ENCODE measurements around the gene RASGEF1B. TPM values are rescaled to one million over a fixed set of nuclear protein-coding genes. Genes with fewer than 3 reads are reported as not detected.
"Not testable (repeated sequence)": the region's sequence is repeated elsewhere in the genome, so short reads cannot be mapped to it uniquely, and the experiment has no call there.

RASGEF1B gene
- total RNA-seq, 2 donors from 2014 or later, result 4.3 to 8.6 TPM

- Histone ChIP-seq H3K27me3 (no peaks in the 10 kb centered on the region), H3K4me1 (peaks cover 11% of the 10 kb centered on the region), H3K9me3 (no peaks in the 10 kb centered on the region), H3K4me3 (no peak overlapping the region), H3K36me3 (replicated peaks in 1 of 2; ENCODE audit: insufficient read depth in 1 of 2, low read depth in 2 of 2) (no peaks in the 10 kb centered on the region), H3K27ac (no peak overlapping the region)
- DNase-seq (no peak), ATAC-seq (no peak)
- intact Hi-C loops (cut with DNase I), result loop anchor here (10.0 kb wide), 1 partner anchor 867 kb away; no protein-coding TSS in a partner anchor
- no peak for TF ChIP-seq POLR2A (IDR thresholded peaks at IDR 0.05)
- TF ChIP-seq, protein P1, sequence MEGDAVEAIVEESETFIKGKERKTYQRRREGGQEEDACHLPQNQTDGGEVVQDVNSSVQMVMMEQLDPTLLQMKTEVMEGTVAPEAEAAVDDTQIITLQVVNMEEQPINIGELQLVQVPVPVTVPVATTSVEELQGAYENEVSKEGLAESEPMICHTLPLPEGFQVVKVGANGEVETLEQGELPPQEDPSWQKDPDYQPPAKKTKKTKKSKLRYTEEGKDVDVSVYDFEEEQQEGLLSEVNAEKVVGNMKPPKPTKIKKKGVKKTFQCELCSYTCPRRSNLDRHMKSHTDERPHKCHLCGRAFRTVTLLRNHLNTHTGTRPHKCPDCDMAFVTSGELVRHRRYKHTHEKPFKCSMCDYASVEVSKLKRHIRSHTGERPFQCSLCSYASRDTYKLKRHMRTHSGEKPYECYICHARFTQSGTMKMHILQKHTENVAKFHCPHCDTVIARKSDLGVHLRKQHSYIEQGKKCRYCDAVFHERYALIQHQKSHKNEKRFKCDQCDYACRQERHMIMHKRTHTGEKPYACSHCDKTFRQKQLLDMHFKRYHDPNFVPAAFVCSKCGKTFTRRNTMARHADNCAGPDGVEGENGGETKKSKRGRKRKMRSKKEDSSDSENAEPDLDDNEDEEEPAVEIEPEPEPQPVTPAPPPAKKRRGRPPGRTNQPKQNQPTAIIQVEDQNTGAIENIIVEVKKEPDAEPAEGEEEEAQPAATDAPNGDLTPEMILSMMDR (IDR thresholded peaks at IDR 0.05), result no peak
- WGBS, 2 donors, result 53 to 67% methylated on average over 4 of the region's 4 CpGs
Measured at GRCh38 chr4:81407726-81408125, 64.0 kb downstream of the RASGEF1B start.

DNA sequence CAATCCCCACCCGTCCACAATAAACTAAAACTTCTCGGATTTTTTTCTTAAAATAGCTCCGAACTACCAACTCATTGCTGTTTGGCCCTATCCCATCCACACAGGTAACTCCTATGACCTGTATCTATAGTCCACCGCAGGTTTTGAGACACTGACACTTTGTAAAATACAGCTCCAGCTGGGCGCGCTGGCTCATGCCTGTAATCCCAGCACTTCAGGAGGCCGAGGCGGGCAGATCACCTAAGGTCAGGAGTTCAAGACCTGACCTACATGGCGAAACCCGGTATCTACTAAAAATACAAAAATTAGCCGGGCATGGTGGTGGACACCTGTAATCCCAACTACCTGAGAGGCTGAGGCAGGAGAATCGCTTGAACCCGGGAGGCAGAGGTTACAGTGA lies 65.2 kb downstream of the RASGEF1B start:
- not testable (repeated sequence) for H3K9me3 ChIP-seq; H3K36me3 ChIP-seq (replicated peaks in 1 of 2; ENCODE audit: insufficient read depth in 1 of 2, low read depth in 2 of 2); H3K27ac ChIP-seq; ATAC-seq; H3K27me3 ChIP-seq; DNase-seq; H3K4me3 ChIP-seq
- 52 to 61% methylated on average over 13 of the region's 13 CpGs for WGBS, 2 donors
- intact Hi-C loops (cut with DNase I), result loop anchor here (10.0 kb wide), 1 partner anchor 868 kb away; no protein-coding TSS in a partner anchor
- H3K4me1 ChIP-seq, result peaks cover 11% of the 10 kb centered on the region

DNA sequence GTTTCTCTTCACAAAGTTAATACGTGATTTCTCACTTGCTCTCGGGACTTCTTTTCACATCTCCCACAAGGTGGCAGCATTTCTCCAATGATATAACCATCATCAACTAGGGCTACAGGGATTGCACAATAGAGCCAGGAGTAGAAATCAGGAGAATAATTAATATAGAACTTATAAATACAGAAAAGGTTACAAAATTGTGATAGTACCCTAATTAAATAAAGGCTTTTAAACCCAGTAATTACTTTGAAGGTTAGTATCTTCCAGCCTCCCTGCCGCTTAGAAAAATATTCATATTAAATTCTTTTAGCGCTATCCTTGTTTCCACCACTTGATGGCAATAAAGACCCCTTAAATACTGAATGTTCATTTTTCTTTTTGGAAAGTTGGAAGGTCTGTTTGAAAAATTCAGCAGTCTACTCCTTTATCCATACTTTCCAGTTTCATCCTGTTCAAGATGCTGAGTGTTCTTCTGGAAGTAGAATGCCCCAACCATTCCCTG lies 65.8 kb downstream of the RASGEF1B start:
- peaks cover 0 to 5% of the 10 kb centered on the region in 2 donors for H3K27me3 ChIP-seq
- peak; percentile 31 to 76 (median 62) for DNase-seq
- peak; percentile 92 for ATAC-seq
- H3K9me3 ChIP-seq, result no peaks in the 10 kb centered on the region
- H3K4me1 ChIP-seq, result peaks cover 11% of the 10 kb centered on the region
- H3K27ac ChIP-seq, result no peak overlapping the region
- 0 to 1% methylated on average over 4 of the region's 4 CpGs for WGBS, 2 donors
- H3K36me3 ChIP-seq (replicated peaks in 1 of 2; ENCODE audit: insufficient read depth in 1 of 2, low read depth in 2 of 2), result no peaks in the 10 kb centered on the region
- no peak overlapping the region for H3K4me3 ChIP-seq
- intact Hi-C loops (cut with DNase I), result loop anchor here (10.0 kb wide), 1 partner anchor 869 kb away; no protein-coding TSS in a partner anchor
- no peak for TF ChIP-seq POLR2A (IDR thresholded peaks at IDR 0.05)
- TF ChIP-seq, protein P1 (IDR thresholded peaks at IDR 0.05), result peak; percentile 45 to 91 (median 84)

DNA sequence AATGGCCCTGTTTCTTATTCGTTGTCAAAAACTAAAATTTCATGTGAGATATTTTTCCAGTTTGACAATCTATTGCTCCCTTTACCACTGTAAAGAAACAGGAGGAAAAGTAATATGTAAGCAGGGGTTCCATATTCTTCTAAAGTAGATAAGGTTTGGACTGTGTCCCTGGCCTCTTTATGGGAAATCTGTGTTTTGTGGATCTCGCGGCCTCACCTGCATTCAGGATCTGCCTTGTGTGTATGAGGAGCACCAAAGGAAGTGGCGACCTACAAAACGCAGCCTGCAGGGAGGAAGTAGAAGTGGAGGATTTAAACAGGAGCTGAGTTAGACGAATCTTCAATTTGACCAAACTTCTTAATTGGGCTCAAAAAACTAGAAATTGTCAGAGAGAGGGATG lies 67.0 kb downstream of the RASGEF1B start:
- intact Hi-C loops (cut with DNase I), result loop anchor here (10.0 kb wide), 1 partner anchor 870 kb away; no protein-coding TSS in a partner anchor
- TF ChIP-seq, protein P1 (IDR thresholded peaks at IDR 0.05), result no peak
- TF ChIP-seq POLR2A (IDR thresholded peaks at IDR 0.05), result no peak

GRCh38 chr4:81404294-81404693 lies 67.4 kb downstream of the RASGEF1B start:
- H3K4me1 ChIP-seq, result peaks cover 11% of the 10 kb centered on the region
- H3K9me3 ChIP-seq, result no peaks in the 10 kb centered on the region
- no peaks in the 10 kb centered on the region for H3K36me3 ChIP-seq (replicated peaks in 1 of 2; ENCODE audit: insufficient read depth in 1 of 2, low read depth in 2 of 2)
- no peak for DNase-seq
- H3K4me3 ChIP-seq, result no peak overlapping the region
- H3K27me3 ChIP-seq, result peaks cover 0 to 5% of the 10 kb centered on the region in 2 donors
- no peak overlapping the region for H3K27ac ChIP-seq
- no peak for TF ChIP-seq POLR2A (IDR thresholded peaks at IDR 0.05)
- TF ChIP-seq, protein P1 (IDR thresholded peaks at IDR 0.05), result no peak
- WGBS, 2 donors, result 55 to 68% methylated on average over 2 of the region's 2 CpGs
- no peak for ATAC-seq
- intact Hi-C loops (cut with DNase I), result loop anchor here (10.0 kb wide), 1 partner anchor 871 kb away; no protein-coding TSS in a partner anchor

More for the DNA sequence above, 67.0 kb downstream of the RASGEF1B start:
- H3K36me3 ChIP-seq (replicated peaks in 1 of 2; ENCODE audit: insufficient read depth in 1 of 2, low read depth in 2 of 2), result no peaks in the 10 kb centered on the region
- H3K4me1 ChIP-seq, result peaks cover 11% of the 10 kb centered on the region
- no peak for ATAC-seq
- no peak for DNase-seq
- H3K4me3 ChIP-seq, result no peak overlapping the region
- no peaks in the 10 kb centered on the region for H3K9me3 ChIP-seq
- H3K27me3 ChIP-seq, result peaks cover 0 to 5% of the 10 kb centered on the region in 2 donors
- H3K27ac ChIP-seq, result no peak overlapping the region
- 54 to 61% methylated on average over 6 of the region's 6 CpGs for WGBS, 2 donors

All from body of pancreas (tissue), 4 donors.